HEK293T (cell line): Measurements from ENCODE around the gene LYRM9.

Experiments used
- BHLHE40 ChIP-seq: fragments of 450-650 bp; IDR thresholded peaks from 2 replicates; pipeline ENCODE4 v1.6.1; 2016; ENCODE audit warnings: mild to moderate bottlenecking, moderate library complexity, borderline replicate concordance
- FOXK2 ChIP-seq: fragments of 450-650 bp; IDR thresholded peaks from 2 replicates; pipeline ENCODE4 v1.6.1; 2016; ENCODE audit warnings: mild to moderate bottlenecking
- FOXM1 ChIP-seq: fragments of 450-650 bp; IDR thresholded peaks from 2 replicates; pipeline ENCODE4 v1.6.1; 2017; ENCODE audit warnings: mild to moderate bottlenecking, borderline replicate concordance
- LEF1 ChIP-seq: fragments of 450-650 bp; IDR thresholded peaks from 2 replicates; pipeline ENCODE4 v1.6.1; 2017; ENCODE audit warnings: mild to moderate bottlenecking, borderline replicate concordance
- NFRKB ChIP-seq: fragments of 450-650 bp; IDR thresholded peaks from 2 replicates; pipeline ENCODE4 v1.6.1; 2016; ENCODE audit warnings: mild to moderate bottlenecking, moderate library complexity
- SP1 ChIP-seq: fragments of 450-650 bp; IDR thresholded peaks from 2 replicates; pipeline ENCODE4 v1.6.1; 2017
- TARDBP ChIP-seq: fragments of 450-650 bp; IDR thresholded peaks from 2 replicates; pipeline ENCODE4 v1.6.1; 2016
- ZNF384 ChIP-seq: fragments of 450-650 bp; IDR thresholded peaks from 2 replicates; pipeline ENCODE4 v1.6.1; 2016

DNA sequence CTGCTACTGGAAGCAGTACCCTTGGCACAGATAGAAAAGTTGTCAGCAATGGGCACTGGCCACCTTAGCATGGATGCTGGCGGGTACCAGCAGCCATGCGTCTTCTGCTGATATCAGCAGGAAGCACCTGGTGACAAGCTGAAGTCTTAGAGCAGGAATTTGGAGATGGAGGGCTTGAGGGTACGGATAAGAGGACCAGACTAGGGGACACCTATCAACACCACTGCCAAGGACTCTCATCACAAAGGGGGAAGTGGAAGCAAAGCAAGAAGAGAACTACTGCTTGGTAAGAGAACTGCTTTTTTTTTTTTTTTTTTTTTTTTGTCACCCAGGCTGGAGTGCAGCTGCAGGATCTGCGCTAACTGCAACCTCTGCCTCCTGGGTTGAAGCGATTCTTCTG is 35.4 kb upstream of the LYRM9 start:
- TF ChIP-seq BHLHE40, result no peak
- TF ChIP-seq TARDBP, result no peak
- no peak for TF ChIP-seq FOXM1
- no peak for TF ChIP-seq NFRKB
- TF ChIP-seq SP1, result no peak
- TF ChIP-seq FOXK2, result no peak
- TF ChIP-seq LEF1, result no peak
- no peak for TF ChIP-seq ZNF384
